GM12878 (cell line): Measurements from ENCODE around the gene MICAL3. TPM values are rescaled to one million over a fixed set of nuclear protein-coding genes. Genes with fewer than 3 reads are reported as not detected.

ENCODE experiments used
- ATAC-seq: fragments of 200-7000 bp; cut with Tn5 transposase; 3 replicates; pipeline ENCODE4 v1.9.1; 2020; ENCODE audit warnings: mild to moderate bottlenecking, moderate library complexity
- BruUV-seq: library from RNA; stranded (reverse); fragments of 400-500 nt; replicated peaks from 2 replicates; lab custom pipeline; 2021; lab: Mats Ljungman, UMichigan
- CTCF ChIA-PET: fragments of 300-600 bp; sonication (Branson Sonifier 250); formaldehyde crosslinking; extraction: SDS; loops from one replicate; lab custom pipeline; 2021; ENCODE audit warnings: inconsistent platforms; lab: Yijun Ruan, JAX
- POLR2A ChIA-PET: fragments of 350-600 bp; formaldehyde crosslinking; extraction: SDS; loops from one replicate; lab custom pipeline; 2021; ENCODE audit warnings: inconsistent platforms; lab: Charles Lee
- RAD21 ChIA-PET: fragments of 300-600 bp; sonication (Branson Sonifier 250); formaldehyde crosslinking; loops from one replicate; lab custom pipeline; 2023; ENCODE audit warnings: antibody characterized with exemption; ENCODE audit not compliant: unreplicated experiment; lab: Charles Lee
- SMC1A ChIA-PET: fragments of 300-600 bp; sonication (Branson Sonifier 250); formaldehyde crosslinking; loops from one replicate; lab custom pipeline; 2023; ENCODE audit not compliant: unreplicated experiment, uncharacterized antibody; lab: Charles Lee
- DNase-seq: peaks from one replicate; pipeline ENCODE4 v3.0.0-alpha.2; 2011; ENCODE audit warnings: low read depth, low spot score
- FAIRE-seq: peaks from 3 replicates; lab custom pipeline; 2011; peaks lifted over from hg19 to GRCh38; lab: Jason Lieb, UNC
- H2AFZ ChIP-seq: 2 replicates; pipeline ENCODE4 v1.6.0; 2011; ENCODE audit warnings: low read depth, low read length, control low read depth; ENCODE audit not compliant: control insufficient read depth
- H3K27ac ChIP-seq: 2 replicates; pipeline ENCODE4 v1.5.1; 2011; ENCODE audit warnings: control low read depth; ENCODE audit not compliant: control insufficient read depth, insufficient read depth
- H3K27me3 ChIP-seq, 2 experiments: replicated peaks in 1 of 2; 2 replicates each; pipeline versions ENCODE4 v1.6.0 to v1.6.1; 2011; ENCODE audit warnings: low read length in 1 of 2; ENCODE audit not compliant: control insufficient read depth in 2 of 2, insufficient read depth in 2 of 2
- H3K36me3 ChIP-seq, 2 experiments: 2 replicates each; pipeline ENCODE4 v1.5.1; 2011; ENCODE audit warnings: low read length in 1 of 2; ENCODE audit not compliant: control insufficient read depth in 2 of 2, insufficient read depth in 2 of 2
- H3K4me1 ChIP-seq: 2 replicates; pipeline ENCODE4 v1.6.1; 2011; ENCODE audit warnings: mild to moderate bottlenecking, low read length, moderate library complexity, mixed read lengths; ENCODE audit not compliant: control insufficient read depth, insufficient read depth
- H3K4me2 ChIP-seq: 2 replicates; pipeline ENCODE4 v1.6.0; 2011; ENCODE audit warnings: control low read depth; ENCODE audit not compliant: control insufficient read depth, insufficient read depth
- H3K4me3 ChIP-seq: fragments of 200-600 bp; sonication (generic); 2 replicates; pipeline ENCODE4 v1.5.1; 2016
- H3K79me2 ChIP-seq: 2 replicates; pipeline ENCODE4 v1.6.0; 2011; ENCODE audit warnings: low read length; ENCODE audit not compliant: control insufficient read depth, insufficient read depth
- H3K9ac ChIP-seq: 2 replicates; pipeline ENCODE4 v1.8.0; 2011; ENCODE audit warnings: low read length, control low read depth, mixed read lengths; ENCODE audit not compliant: control insufficient read depth, insufficient read depth
- H3K9me3 ChIP-seq: replicated peaks from 3 replicates; pipeline ENCODE4 v1.5.1; 2011; ENCODE audit warnings: mild to moderate bottlenecking, low read length; ENCODE audit not compliant: control insufficient read depth, insufficient read depth
- H4K20me1 ChIP-seq: 2 replicates; pipeline ENCODE4 v1.6.0; 2011; ENCODE audit not compliant: control insufficient read depth, insufficient read depth
- CBFB ChIP-seq: IDR thresholded peaks from 2 replicates; pipeline ENCODE4 v1.6.1; 2016; ENCODE audit warnings: antibody characterized with exemption, low read depth
- PAX8 ChIP-seq: fragments of 450-650 bp; IDR thresholded peaks from 2 replicates; pipeline ENCODE4 v1.6.1; 2017; ENCODE audit warnings: mild to moderate bottlenecking, moderate library complexity
- POLR2AphosphoS2 ChIP-seq: IDR thresholded peaks from 2 replicates; pipeline ENCODE4 v1.6.1; 2011; ENCODE audit warnings: low read depth, mild to moderate bottlenecking, low read length, improper control_type of control experiment, moderate library complexity
- RAD21 ChIP-seq: IDR thresholded peaks from 2 replicates; pipeline ENCODE4 v1.6.1; 2011; ENCODE audit warnings: mild to moderate bottlenecking, low read depth, low read length, moderate library complexity; ENCODE audit not compliant: insufficient read depth
- SREBF1 ChIP-seq: IDR thresholded peaks from 2 replicates; pipeline ENCODE4 v1.6.1; 2012; ENCODE audit warnings: mild to moderate bottlenecking, low read length
- SUPT20H ChIP-seq: IDR thresholded peaks from 2 replicates; pipeline ENCODE4 v1.6.1; 2011; ENCODE audit warnings: low read depth, mild to moderate bottlenecking, low read length, moderate library complexity, borderline replicate concordance; ENCODE audit not compliant: control insufficient read depth
- TCF12 ChIP-seq: IDR thresholded peaks from 2 replicates; pipeline ENCODE4 v1.6.1; 2011; ENCODE audit warnings: low read depth, mild to moderate bottlenecking, low read length
- WGBS: methylation state at CpG from one replicate; pipeline ENCODE4 v1.1.6; 2016; ENCODE audit warnings: low lambda C conversion rate; ENCODE audit not compliant: insufficient replicate concordance, insufficient coverage; ENCODE audit errors: missing lambda C conversion rate; 5-methylcytosine and 5-hydroxymethylcytosine counted together
- in situ Hi-C: fragments of 300-500 bp; cut with MboI; formaldehyde crosslinking; loops from 9 replicates; pipeline ENCODE4 v1.14.3; 2018; ENCODE audit warnings: mixed read lengths
- intact Hi-C: fragments of 100-400 bp; cut with micrococcal nuclease; formaldehyde crosslinking; loops from one replicate; pipeline ENCODE4 v1.14.2; 2022; ENCODE audit not compliant: unreplicated experiment
- polyA plus RNA-seq, 11 experiments: library from polyadenylated mRNA; depleted of rRNA in 4 of 11; unstranded in 6 of 11; stranded (reverse) in 5 of 11; fragments of >200 nt; fragmentation: Nextera tagmentation in 4 of 11; fragmentation: Illumina TruSeq in 1 of 11; extraction: Ambion mirVana in 4 of 11; extraction: Trizol in 1 of 11; gene quantifications; 1 replicate in 1 of 11; 2 replicates in 10 of 11; pipeline versions ENCODE4 v1.2.1 to v1.2.3, GENCODE V29; 2011 to 2016; ENCODE audit warnings: inconsistent platforms in 2 of 11, missing spikeins in 2 of 11, low read depth in 1 of 11
- total RNA-seq, 4 experiments: library from RNA; depleted of rRNA in 3 of 4; stranded (reverse); fragments of >200 nt in 3 of 4; fragmentation: Illumina TruSeq in 1 of 4; extraction: Trizol in 1 of 4; gene quantifications; 2 replicates each; pipeline versions ENCODE4 v1.2.1 to v1.2.3, GENCODE V29; 2013 to 2021
- TF ChIP-seq, protein P1 (sequence below): IDR thresholded peaks from 2 replicates; pipeline ENCODE4 v1.6.1; 2012; ENCODE audit warnings: low read depth, low read length, improper control_type of control experiment

MICAL3 gene
- total and polyA plus RNA-seq, 10 of the 15 experiments (the other 5 are each of a cell fraction or from before 2014, with no cell fraction given): 2.6 to 92.2 (median 24.0) TPM

DNA sequence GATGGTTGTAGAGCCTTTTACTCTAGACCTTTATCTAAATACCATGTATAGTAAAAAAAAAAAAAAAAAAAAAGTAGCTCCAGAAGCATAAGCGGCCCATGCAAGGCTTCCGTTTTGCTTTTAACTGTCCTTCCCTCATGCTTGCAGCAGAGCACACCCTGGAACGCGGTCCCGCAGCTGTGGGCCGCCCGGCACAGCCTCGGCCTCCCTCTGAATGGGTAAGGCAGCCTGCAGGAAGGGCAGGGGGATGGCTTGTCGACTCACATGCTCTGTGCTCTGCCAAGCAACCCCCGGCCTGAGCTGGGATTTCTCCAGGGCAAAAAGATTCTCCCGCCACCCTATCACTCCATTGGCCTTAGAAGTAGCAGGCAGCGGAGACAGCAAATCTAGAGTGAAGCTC, 148.7 kb downstream of the MICAL3 start:
- ChIA-PET POLR2A (interaction anchor here (0.6 kb wide), 2 partner anchors 53 to 188 kb away, joined by 3 read pairs; no protein-coding TSS in a partner anchor), CTCF (interaction anchor here (0.5 to 1.6 kb wide), 4 partner anchors 7 to 201 kb away, joined by 3 to 6 read pairs (median 4); no protein-coding TSS in a partner anchor), SMC1A (interaction anchor here (0.6 to 1.3 kb wide), 2 partner anchors 200 to 243 kb away, joined by 3 to 4 read pairs; no protein-coding TSS in a partner anchor), RAD21 (interaction anchor here (1.2 kb wide), 1 partner anchor 201 kb away, joined by 4 read pairs; no protein-coding TSS in a partner anchor)
- Histone ChIP-seq H3K9me3 (peaks cover 1% of the 10 kb centered on the region; the same call in 1 of the 3 replicates), H3K27ac (no peak overlapping the region), H3K4me3 (no peak overlapping the region), H3K4me2 (no peak overlapping the region), H4K20me1 (no peaks in the 10 kb centered on the region), H3K79me2 (no peaks in the 10 kb centered on the region), H2AFZ (no peak overlapping the region), H3K36me3 (peaks cover 20 to 32% of the 10 kb centered on the region in 2 experiments; a peak in 3 of 4 replicates), H3K9ac (no peak overlapping the region), H3K27me3 (no peaks in the 10 kb centered on the region), H3K4me1 (no peaks in the 10 kb centered on the region)
- FAIRE-seq (no peak), DNase-seq (no peak), ATAC-seq (no peak)
- TF ChIP-seq TCF12 (no peak), PAX8 (no peak), RAD21 (no peak)
- intact Hi-C loops (no loop called here), in situ Hi-C loops (no loop called here)
- BruUV-seq: no TSS peak
- WGBS: 80% methylated on average over 12 of the region's 12 CpGs

DNA sequence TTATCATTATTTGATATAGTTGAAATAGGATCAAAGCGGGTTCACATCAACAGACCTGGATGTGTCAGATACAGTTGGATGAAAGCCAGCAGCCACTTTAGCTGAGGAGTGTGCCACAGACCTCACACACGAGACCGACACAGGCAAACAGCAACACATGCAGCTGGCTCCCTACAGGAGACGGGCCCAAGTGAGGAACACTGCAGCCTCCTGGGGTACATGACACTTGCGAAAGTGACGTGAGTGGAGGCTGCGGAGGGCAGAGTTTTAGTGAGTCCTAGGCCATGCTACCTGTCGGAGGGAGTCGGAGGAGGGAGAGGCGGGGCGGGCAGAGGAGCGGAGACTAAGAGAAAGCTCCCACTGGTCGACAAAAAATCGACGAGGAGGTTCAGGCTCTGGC, 149.2 kb downstream of the MICAL3 start:
- no peak overlapping the region for H3K9ac ChIP-seq
- H2AFZ ChIP-seq: no peak overlapping the region
- DNase-seq (no peak), ATAC-seq (no peak), FAIRE-seq (no peak)
- POLR2A ChIA-PET: no interaction called here
- intact Hi-C loops (no loop called here), in situ Hi-C loops (no loop called here)
- no TSS peak for BruUV-seq
- H3K9me3 ChIP-seq: peaks cover 1% of the 10 kb centered on the region; the same call in 1 of the 3 replicates
- peaks cover 21 to 31% of the 10 kb centered on the region in 2 experiments; a peak in 3 of 4 replicates for H3K36me3 ChIP-seq
- H3K4me1 ChIP-seq: no peaks in the 10 kb centered on the region
- WGBS: 69% methylated on average over 14 of the region's 15 CpGs
- no peak overlapping the region for H3K4me3 ChIP-seq
- CTCF ChIA-PET: interaction anchor here (1.4 kb wide), 1 partner anchor 45 kb away, joined by 5 read pairs; no protein-coding TSS in a partner anchor
- RAD21 ChIA-PET: no interaction called here
- SMC1A ChIA-PET: interaction anchor here (0.6 kb wide), 1 partner anchor 243 kb away, joined by 3 read pairs; no protein-coding TSS in a partner anchor
- H3K79me2 ChIP-seq: no peaks in the 10 kb centered on the region
- no peaks in the 10 kb centered on the region for H4K20me1 ChIP-seq
- no peak for TF ChIP-seq SREBF1
- TF ChIP-seq SUPT20H: no peak
- TF ChIP-seq CBFB: no peak
- no peak for TF ChIP-seq POLR2AphosphoS2
- TF ChIP-seq, protein P1, sequence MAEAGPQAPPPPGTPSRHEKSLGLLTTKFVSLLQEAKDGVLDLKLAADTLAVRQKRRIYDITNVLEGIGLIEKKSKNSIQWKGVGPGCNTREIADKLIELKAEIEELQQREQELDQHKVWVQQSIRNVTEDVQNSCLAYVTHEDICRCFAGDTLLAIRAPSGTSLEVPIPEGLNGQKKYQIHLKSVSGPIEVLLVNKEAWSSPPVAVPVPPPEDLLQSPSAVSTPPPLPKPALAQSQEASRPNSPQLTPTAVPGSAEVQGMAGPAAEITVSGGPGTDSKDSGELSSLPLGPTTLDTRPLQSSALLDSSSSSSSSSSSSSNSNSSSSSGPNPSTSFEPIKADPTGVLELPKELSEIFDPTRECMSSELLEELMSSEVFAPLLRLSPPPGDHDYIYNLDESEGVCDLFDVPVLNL: no peak
- no peak overlapping the region for H3K4me2 ChIP-seq
- H3K27ac ChIP-seq: no peak overlapping the region
- no peaks in the 10 kb centered on the region for H3K27me3 ChIP-seq
